Germinal center (tissue), 1 donor: ENCODE results near the gene CLMN.

Experiments
- DNase-seq: peaks from one replicate; pipeline ENCODE4 v3.0.0; 2012; ENCODE audit warnings: mixed read lengths, low spot score

CLMN gene

DNA sequence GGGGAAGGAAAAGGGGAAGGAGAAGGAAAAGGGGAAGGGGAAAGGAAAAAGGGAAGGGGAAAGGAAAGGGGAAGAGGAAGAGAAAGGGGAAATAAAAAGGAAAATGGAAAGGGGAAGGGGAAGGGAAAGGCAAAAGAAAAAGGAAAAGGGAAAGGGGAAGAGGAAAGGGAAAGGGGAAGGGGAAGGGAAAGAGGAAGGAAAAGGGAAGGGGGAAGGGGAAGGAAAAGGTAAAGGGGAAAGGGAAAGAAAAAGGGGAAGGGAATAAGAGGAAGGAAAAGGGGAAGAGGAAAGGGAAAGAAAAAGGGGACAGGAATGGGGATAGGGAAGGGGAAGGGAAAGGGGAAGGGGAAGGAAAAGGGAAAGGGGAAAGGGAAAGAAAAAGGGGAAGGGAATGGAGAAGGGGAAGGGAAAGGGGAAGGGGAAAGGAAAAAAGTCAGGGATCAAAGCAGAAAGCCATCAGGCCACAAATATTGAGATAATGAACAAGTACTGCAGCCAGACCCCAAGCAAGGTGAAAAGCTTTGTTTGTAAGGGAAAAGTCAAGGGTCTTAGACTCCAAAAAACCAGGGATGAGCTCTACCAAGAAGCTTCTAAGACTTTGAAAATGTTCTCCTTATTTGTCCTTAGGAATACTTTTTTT lies 182.4 kb downstream of the CLMN start:
- DNase-seq, result no peak

DNA sequence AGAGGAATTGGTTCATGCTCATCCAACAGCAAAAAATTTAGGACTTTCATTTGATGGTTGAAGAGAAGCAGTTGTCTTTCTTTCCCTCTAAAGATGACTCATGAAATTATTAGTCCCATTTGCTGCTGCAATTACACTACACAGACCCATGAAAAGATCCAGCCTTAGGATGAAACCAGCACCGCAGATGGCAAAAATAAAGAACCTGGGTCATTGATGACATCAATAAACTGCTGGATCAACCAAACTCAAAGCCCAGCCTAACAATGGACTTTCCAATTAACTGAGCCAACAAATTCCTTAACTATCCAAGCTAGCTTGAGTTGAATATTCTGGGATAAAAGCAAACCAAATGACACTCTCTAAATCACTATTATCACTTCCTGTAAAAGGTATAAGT lies 183.1 kb downstream of the CLMN start:
- no peak for DNase-seq

DNA sequence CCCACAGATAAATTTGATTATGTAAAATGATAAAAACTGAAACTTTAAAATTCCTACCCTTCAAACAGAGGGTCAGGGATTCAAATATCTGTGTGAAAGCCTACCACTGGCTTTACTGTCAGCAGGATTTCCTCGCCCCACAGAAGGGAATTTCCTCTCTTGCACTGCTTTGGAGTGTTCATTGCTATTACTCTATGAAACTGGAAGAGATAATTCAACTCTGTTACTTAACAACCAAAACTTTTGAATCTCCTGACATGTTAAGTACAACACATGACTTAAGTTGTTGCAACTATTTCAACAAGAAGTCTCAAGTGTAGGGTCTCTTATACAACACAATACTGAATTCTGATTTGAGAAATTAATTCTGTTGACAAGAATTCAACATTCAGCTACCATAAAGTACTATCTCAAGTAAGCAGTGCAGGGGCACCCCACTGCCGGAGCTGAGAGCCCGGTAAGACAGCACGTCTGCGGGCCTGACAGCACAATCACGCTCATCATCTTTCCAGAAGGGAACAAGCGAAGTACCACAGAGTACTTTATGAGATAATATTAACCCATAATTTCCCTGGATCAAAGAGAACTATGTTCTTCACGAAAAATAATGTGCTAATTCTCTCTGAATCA lies 185.3 kb downstream of the CLMN start:
- no peak for DNase-seq

DNA sequence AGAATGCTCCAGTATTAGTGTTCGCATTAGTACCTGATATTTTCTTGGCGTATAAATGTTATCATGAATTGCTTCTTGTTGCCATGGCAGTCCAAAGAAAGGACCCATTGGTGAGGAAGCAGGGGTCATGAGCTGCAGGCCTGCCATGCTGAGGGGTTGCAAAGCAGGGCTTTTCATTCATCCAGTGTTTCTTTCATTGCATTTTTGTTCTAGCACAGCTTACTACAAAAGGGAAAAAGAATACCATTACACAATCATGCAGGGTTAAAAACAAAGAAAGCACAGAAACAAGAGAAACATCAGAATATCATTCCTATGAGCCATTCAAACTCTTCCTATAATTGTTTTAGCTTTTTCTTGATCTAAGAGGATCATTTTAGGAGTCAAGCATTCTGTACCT lies 186.4 kb downstream of the CLMN start:
- no peak for DNase-seq

DNA sequence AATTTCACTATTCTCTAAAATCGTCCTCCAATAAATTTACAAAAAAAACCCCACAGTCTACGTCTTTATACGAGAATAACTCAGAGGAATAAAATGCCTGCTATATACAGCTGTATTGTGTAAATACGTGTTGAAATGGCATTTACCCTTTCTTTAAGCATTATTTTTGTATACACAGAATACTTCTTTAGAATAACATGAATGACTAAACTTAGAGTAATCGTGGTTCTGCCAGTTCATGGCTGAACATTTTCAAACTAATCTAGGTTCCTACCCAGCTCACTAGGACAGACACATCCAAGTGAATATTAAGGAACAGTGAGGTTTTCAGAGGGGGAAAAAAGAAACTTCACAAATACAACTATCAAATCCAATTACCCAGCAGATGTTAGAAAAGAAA lies 186.9 kb downstream of the CLMN start:
- no peak for DNase-seq
